Small intestine (tissue), 7 donors: ENCODE measurements around the gene NPHP3. TPM values are rescaled to one million over a fixed set of nuclear protein-coding genes. Genes with fewer than 3 reads are reported as not detected.
A peak's percentile ranks its signal among the peaks of the same experiment; 100 is the strongest.

ENCODE experiments used
- DNase-seq, 2 donors: peaks; one replicate each; pipeline versions ENCODE4 v3.0.0 to v3.0.0-alpha.2; 2013
- FAIRE-seq: peaks from 2 replicates; lab custom pipeline; 2012; peaks lifted over from hg19 to GRCh38; lab: Jason Lieb, UNC
- H3K27ac ChIP-seq, 3 donors: one replicate each; pipeline ENCODE4 v1.5.1; 2013; ENCODE audit warnings: low read length in 2 of 3, mild to moderate bottlenecking in 2 of 3, control low read depth in 1 of 3, inconsistent platforms in 1 of 3, low read depth in 1 of 3, moderate library complexity in 1 of 3
- H3K27me3 ChIP-seq, 3 donors: one replicate each; pipeline ENCODE4 v1.6.1; 2013; ENCODE audit warnings: low read length in 3 of 3, inconsistent platforms in 1 of 3; ENCODE audit not compliant: control insufficient read depth in 3 of 3, insufficient read depth in 3 of 3
- H3K36me3 ChIP-seq, 3 donors: one replicate each; pipeline ENCODE4 v1.6.1; 2013; ENCODE audit warnings: low read length in 3 of 3, inconsistent platforms in 1 of 3, low read depth in 1 of 3, mild to moderate bottlenecking in 1 of 3, moderate library complexity in 1 of 3; ENCODE audit not compliant: control insufficient read depth in 3 of 3, insufficient read depth in 2 of 3
- H3K4me1 ChIP-seq, 3 donors: one replicate each; pipeline ENCODE4 v1.6.1; 2013; ENCODE audit warnings: low read length in 2 of 3, inconsistent platforms in 1 of 3, low read depth in 1 of 3, mild to moderate bottlenecking in 1 of 3, moderate library complexity in 1 of 3; ENCODE audit not compliant: control insufficient read depth in 3 of 3, insufficient read depth in 2 of 3
- H3K4me3 ChIP-seq, 3 donors: one replicate each; pipeline ENCODE4 v1.5.1; 2013; ENCODE audit warnings: low read length in 3 of 3, control low read depth in 1 of 3, inconsistent platforms in 1 of 3, low read depth in 1 of 3, mild to moderate bottlenecking in 1 of 3, moderate library complexity in 1 of 3
- H3K9me3 ChIP-seq, 2 donors: one replicate each; pipeline ENCODE4 v1.6.1; 2013; ENCODE audit warnings: low read depth in 1 of 2, low read length in 1 of 2; ENCODE audit not compliant: control insufficient read depth in 2 of 2, insufficient read depth in 1 of 2
- WGBS, 3 donors: extraction: QIAGEN DNeasy Blood & Tissue Kit; methylation state at CpG; one replicate each; pipeline ENCODE4 v1.1.7; 2013; 5-methylcytosine and 5-hydroxymethylcytosine counted together
- polyA plus RNA-seq, 4 donors: library from polyadenylated mRNA; stranded (reverse) in 3 of 4; unstranded in 1 of 4; fragments of 200-250 nt in 3 of 4; fragments of 120-200 nt in 1 of 4; gene quantifications; one replicate each; pipeline versions ENCODE4 v1.2.1 to v1.2.3, GENCODE V29; 2013
- donor health status: healthy with polysubstance abuse.
- donor health status: control.
- donor health status: control.
- donor health status: Bipolar disorder and iron deficiency.
- donor health status: healthy.

The NPHP3 gene
- polyA plus RNA-seq, 4 donors = 3.8 to 30.0 (median 11.6) TPM

DNA sequence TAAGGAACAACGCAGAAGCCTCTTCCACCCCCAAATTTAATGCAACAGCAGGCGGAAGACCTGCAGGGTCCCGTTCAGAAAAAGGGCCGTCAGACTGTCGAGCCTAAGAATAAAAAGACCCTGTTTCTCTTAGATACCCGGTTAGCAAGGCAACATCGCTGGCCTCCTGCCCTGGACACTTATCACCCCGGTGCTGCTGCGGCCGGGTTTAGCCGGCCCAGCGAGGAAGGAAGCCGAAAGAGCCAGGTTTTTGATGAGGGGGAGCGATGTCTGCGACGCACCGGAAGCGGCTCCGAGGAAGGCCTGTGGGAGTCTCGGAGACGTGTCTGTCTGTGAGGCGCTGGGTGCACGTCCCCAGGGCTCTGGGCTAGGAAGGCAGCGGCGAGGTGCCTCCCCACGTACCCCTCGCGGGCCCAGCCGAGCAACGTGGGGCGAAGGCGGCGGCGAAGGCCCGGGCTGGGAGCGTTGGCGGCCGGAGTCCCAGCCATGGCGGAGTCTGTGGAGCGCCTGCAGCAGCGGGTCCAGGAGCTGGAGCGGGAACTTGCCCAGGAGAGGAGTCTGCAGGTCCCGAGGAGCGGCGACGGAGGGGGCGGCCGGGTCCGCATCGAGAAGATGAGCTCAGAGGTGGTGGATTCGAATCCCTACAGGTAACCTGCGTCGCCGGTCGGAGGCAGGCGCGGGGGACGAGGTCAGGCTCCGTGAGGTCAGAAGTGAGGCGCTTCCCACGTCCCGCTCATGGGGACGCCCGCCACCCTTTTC is 62.0 kb downstream of the NPHP3 start, which contains the start of gene UBA5:
UBA5 (plus strand) TSS at position 278 of the 759 bp plus-strand sequence; CDS start at position 487, 209 bp downstream.
- FAIRE-seq = no peak
- DNase-seq = peak; percentile 58 to 86
- H3K36me3 ChIP-seq = peaks cover 0 to 2% (median 0%) of the 10 kb centered on the region in 3 donors
- H3K9me3 ChIP-seq = no peaks in the 10 kb centered on the region
- 0% methylated on average over 62 to 64 of the region's 64 CpGs for WGBS, 3 donors
- peaks cover 3 to 19% (median 6%) of the 10 kb centered on the region in 3 donors for H3K4me1 ChIP-seq
- no peaks in the 10 kb centered on the region for H3K27me3 ChIP-seq
- H3K27ac ChIP-seq = peak within 1 kb of the TSS; percentile 89 to 93 (median 91)
- H3K4me3 ChIP-seq = peak within 1 kb of the TSS; percentile 84 to 88 (median 86)

DNA sequence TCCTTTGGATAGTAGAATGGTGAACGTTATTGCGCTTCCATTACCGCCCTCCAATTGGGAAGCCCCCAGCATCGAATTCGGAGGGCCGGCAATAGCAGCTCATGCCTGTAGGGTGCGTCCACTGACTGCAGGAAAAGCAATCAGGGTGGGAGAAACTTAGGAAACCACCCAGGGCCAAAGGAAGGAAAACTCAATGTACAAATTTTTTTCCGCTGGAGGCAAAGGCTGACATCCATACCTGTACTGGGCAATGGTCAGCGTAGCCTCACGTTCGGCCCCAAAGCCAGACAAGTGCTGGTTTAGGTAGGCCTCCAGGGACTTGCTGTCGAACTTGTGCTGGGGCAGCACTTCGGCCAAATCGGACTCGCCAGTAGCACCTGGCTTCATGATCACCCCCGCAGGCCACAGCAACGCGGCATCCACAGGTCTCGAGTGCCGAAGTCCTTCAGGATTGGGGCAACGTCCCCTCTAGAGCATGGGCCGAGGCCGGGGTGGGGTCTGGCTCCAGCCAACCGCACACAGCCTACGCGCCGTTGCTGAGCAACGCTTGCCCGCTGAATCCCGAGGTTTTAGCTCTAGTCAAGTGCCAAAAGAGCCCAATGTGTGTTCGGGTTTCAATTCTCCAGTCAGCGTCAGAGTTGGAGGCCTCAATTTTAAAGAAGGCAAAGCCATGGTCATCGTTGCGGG is 62.7 kb downstream of the NPHP3 start, which contains the start of gene ACAD11:
ACAD11 (minus strand) TSS at position 445 of the 687 bp plus-strand sequence; CDS start at position 387, 58 bp downstream.
- no peaks in the 10 kb centered on the region for H3K27me3 ChIP-seq
- FAIRE-seq (no peak), DNase-seq (peak; percentile 75 to 86)
- H3K4me1 ChIP-seq = peaks cover 4 to 25% (median 6%) of the 10 kb centered on the region in 3 donors
- H3K4me3 ChIP-seq = peak within 1 kb of the TSS; percentile 84 to 88 (median 86)
- no peaks in the 10 kb centered on the region for H3K9me3 ChIP-seq
- peak within 1 kb of the TSS; percentile 89 to 93 (median 91) for H3K27ac ChIP-seq
- peaks cover 0 to 2% (median 0%) of the 10 kb centered on the region in 3 donors for H3K36me3 ChIP-seq
- WGBS, 3 donors = 0 to 1% (median 1%) methylated on average over 34 of the region's 34 CpGs

DNA sequence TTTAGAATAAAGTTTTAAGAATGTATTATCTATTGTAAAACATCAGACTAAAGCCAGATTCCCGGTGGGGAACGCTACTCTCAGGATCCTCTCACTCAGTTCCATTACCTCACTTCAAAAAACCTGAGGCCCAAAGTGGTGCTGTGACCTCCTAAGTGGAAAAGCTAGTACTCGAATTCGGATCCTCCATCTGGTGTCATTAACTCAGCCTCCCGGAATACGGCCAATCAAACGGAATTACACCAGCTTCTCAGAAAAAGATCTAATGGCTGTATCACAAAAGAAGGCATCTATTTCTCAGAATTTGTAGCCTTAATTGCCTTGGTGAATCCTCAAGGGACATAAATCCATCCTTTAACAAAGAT is 63.2 kb downstream of the NPHP3 start:
- H3K27ac ChIP-seq = peak overlapping the region; percentile 55 to 91 (median 89)
- H3K27me3 ChIP-seq = no peaks in the 10 kb centered on the region
- peaks cover 0 to 4% (median 0%) of the 10 kb centered on the region in 3 donors for H3K36me3 ChIP-seq
- FAIRE-seq (no peak), DNase-seq (peak in 1 of 2 donors; percentile 19)
- H3K4me3 ChIP-seq = peak overlapping the region; percentile 84 to 88 (median 86)
- H3K4me1 ChIP-seq = peaks cover 6 to 30% (median 6%) of the 10 kb centered on the region in 3 donors
- WGBS, 3 donors = 9 to 12% (median 10%) methylated on average over 7 of the region's 7 CpGs
- no peaks in the 10 kb centered on the region for H3K9me3 ChIP-seq

DNA sequence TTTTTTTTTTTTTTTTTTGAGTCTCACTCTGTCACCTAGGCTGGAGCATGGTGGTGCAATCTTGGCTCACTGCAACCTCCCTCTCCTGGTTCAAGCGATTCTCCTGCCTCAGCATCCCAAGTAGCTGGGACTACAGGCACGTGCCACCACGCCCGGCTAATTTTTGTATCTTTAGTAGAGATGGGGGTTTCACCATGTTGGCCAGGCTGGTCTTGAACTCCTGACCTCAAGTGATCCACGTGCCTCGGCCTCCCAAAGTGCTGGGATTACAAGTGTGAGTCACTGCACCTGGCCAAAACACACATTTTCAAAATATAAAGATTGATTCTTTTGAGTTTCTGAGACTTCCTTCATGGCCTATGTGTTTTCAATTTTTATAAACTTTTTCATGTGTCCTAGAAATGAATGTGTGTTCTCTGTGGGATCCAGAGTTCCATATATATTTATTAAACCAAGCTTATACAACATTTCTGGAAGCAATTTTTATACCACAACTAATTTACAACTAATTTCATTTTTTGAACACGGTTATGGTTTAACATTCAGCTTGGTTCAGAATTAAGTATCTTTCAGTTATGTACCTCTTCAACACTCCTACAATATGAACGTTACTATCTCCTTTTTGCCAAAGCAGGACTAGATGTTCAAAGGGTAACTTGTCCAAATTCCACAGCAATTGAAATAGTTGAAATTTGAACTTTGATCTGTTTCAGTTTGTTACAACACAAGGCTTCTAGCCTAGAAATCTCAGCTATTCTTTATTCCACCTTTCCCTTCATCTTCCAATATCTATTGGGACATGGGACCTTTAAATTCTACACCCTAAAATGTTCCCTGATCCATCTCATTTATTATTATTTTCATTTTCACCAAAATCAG is 64.1 kb downstream of the NPHP3 start:
- H3K36me3 ChIP-seq = peaks cover 0 to 4% (median 0%) of the 10 kb centered on the region in 3 donors
- no peaks in the 10 kb centered on the region for H3K9me3 ChIP-seq
- no peak for FAIRE-seq
- DNase-seq = peak; percentile 67 to 77
- H3K27ac ChIP-seq = peak overlapping the region in 1 of 3 donors; percentile 91
- H3K27me3 ChIP-seq = no peaks in the 10 kb centered on the region
- peak overlapping the region in 1 of 3 donors; percentile 86 for H3K4me3 ChIP-seq
- 26 to 79% (median 73%) methylated on average over 8 of the region's 8 CpGs for WGBS, 3 donors
- peaks cover 6 to 32% (median 8%) of the 10 kb centered on the region in 3 donors for H3K4me1 ChIP-seq

DNA sequence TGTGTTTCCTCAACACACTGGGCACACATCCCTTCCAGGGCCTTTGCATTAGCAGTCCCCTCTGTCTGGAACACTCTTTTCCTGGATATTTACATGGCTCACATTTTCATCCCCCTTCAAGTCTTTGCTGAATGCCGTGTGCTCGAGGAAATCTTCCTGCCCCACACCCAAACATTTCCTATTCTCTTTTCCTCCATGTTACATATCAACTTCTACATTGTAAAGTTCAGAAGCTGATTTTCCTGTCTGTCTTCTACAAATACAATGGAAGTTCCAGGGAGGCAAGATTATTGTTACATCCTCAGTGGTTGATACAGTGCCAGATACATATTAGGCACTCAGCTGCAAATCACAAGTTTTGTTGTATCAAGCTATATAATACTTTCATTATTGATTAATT is 66.7 kb downstream of the NPHP3 start:
- peaks cover 0 to 4% (median 0%) of the 10 kb centered on the region in 3 donors for H3K36me3 ChIP-seq
- H3K9me3 ChIP-seq = no peaks in the 10 kb centered on the region
- peaks cover 5 to 40% (median 7%) of the 10 kb centered on the region in 3 donors for H3K4me1 ChIP-seq
- H3K27ac ChIP-seq = peak overlapping the region in 2 of 3 donors; percentile 43 to 81
- no peaks in the 10 kb centered on the region for H3K27me3 ChIP-seq
- DNase-seq = no peak
- no peak overlapping the region for H3K4me3 ChIP-seq
- 29 to 63% (median 62%) methylated on average over 2 of the region's 2 CpGs for WGBS, 3 donors
- no peak for FAIRE-seq

DNA sequence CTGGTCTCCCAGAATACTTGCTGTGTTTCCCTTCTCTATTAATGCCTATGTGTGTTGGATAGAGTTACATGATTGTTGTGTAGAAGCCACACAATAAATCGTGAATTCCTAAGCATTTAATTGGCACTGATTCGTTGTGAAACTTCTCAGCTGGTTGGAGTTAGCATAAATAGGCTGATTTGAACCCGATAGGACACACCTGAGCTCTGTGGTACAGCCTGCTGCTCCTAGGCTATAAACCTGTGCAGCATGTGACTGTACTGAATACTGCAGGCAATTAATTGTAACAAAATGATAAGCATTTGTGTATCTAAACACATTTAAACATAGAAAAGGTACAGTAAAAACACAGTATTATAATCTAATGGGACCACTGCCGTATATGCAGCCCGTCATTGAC is 67.5 kb downstream of the NPHP3 start:
- Histone ChIP-seq H3K27me3 (no peaks in the 10 kb centered on the region), H3K36me3 (peaks cover 0 to 4% (median 0%) of the 10 kb centered on the region in 3 donors), H3K4me3 (peak overlapping the region in 1 of 3 donors; percentile 9), H3K27ac (peak overlapping the region in 2 of 3 donors; percentile 68 to 81), H3K9me3 (no peaks in the 10 kb centered on the region), H3K4me1 (peaks cover 5 to 40% (median 7%) of the 10 kb centered on the region in 3 donors)
- DNase-seq (peak; percentile 67 to 75), FAIRE-seq (no peak)
- 28 to 69% (median 41%) methylated on average over 5 of the region's 5 CpGs for WGBS, 3 donors

DNA sequence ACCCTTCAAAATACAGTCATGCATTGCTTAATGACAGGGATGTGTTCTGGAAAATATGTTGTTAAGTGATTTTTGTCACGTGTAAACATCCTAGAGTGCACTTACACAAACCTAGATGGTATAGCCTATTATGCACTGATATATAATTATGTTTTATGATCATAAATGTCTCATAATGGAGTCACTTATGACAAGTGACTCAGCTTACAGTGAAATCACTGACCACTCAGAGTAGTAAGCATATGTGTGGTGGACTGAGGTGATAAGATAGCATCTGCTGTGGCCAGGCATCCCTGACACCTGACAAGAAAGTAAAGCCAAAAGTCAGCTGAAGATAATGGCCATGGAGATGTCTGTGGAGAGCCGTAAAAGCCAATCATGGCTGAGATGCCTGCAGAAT is 68.0 kb downstream of the NPHP3 start:
- H3K4me3 ChIP-seq = peak overlapping the region in 1 of 3 donors; percentile 9
- H3K27ac ChIP-seq = peak overlapping the region in 2 of 3 donors; percentile 68 to 81
- peaks cover 0 to 4% (median 0%) of the 10 kb centered on the region in 3 donors for H3K36me3 ChIP-seq
- no peaks in the 10 kb centered on the region for H3K27me3 ChIP-seq
- H3K9me3 ChIP-seq = no peaks in the 10 kb centered on the region
- 54 to 90% (median 72%) methylated on average over 2 of the region's 2 CpGs for whole genome bisulfite sequencing, 3 donors
- FAIRE-seq = no peak
- peaks cover 5 to 39% (median 7%) of the 10 kb centered on the region in 3 donors for H3K4me1 ChIP-seq
- no peak for DNase-seq
